H1 (cell line): ENCODE results near the gene MED28. TPM values are rescaled to one million over a fixed set of nuclear protein-coding genes. Genes with fewer than 3 reads are reported as not detected.

Experiments
- CTCF ChIA-PET: fragments of 300-600 bp; sonication (Branson Sonifier 250); formaldehyde crosslinking; loops from one replicate; lab custom pipeline; 2021; ENCODE audit not compliant: partially characterized antibody; lab: Charles Lee
- POLR2A ChIA-PET: fragments of 300-600 bp; sonication (Branson Sonifier 250); formaldehyde crosslinking; loops from one replicate; lab custom pipeline; 2021; ENCODE audit warnings: inconsistent platforms; ENCODE audit not compliant: partially characterized antibody; lab: Charles Lee
- DNase-seq, 2 experiments: peaks; one replicate each; pipeline versions ENCODE4 v3.0.0 to v3.0.0-alpha.2; 2010 to 2022; ENCODE audit warnings: low spot score in 2 of 2, low read depth in 1 of 2, mixed read lengths in 1 of 2
- FAIRE-seq: peaks from 2 replicates; lab custom pipeline; 2011; peaks lifted over from hg19 to GRCh38; lab: Jason Lieb, UNC
- H2AFZ ChIP-seq: 2 replicates; pipeline ENCODE4 v1.8.1; 2012; ENCODE audit warnings: low read length, inconsistent platforms
- H2AK5ac ChIP-seq: 2 replicates; pipeline ENCODE4 v1.6.1; 2013; ENCODE audit warnings: low read depth, low read length
- H2BK120ac ChIP-seq: replicated peaks from 2 replicates; pipeline ENCODE3; 2013; ENCODE audit warnings: low read depth, low read length, inconsistent platforms
- H2BK12ac ChIP-seq: 2 replicates; pipeline ENCODE4 v1.6.1; 2013; ENCODE audit warnings: low read depth, low read length
- H2BK15ac ChIP-seq: 2 replicates; pipeline ENCODE4 v1.6.1; 2013; ENCODE audit warnings: low read length
- H2BK20ac ChIP-seq: 2 replicates; pipeline ENCODE4 v1.6.1; 2013; ENCODE audit warnings: low read length
- H2BK5ac ChIP-seq: 2 replicates; pipeline ENCODE4 v1.6.1; 2013; ENCODE audit warnings: low read depth, low read length
- H3K14ac ChIP-seq: 2 replicates; pipeline ENCODE4 v1.6.1; 2013; ENCODE audit warnings: inconsistent platforms; ENCODE audit not compliant: insufficient read length
- H3K18ac ChIP-seq: 2 replicates; pipeline ENCODE4 v1.6.1; 2013; ENCODE audit warnings: low read length; ENCODE audit errors: extremely low read depth
- H3K23ac ChIP-seq: 2 replicates; pipeline ENCODE4 v1.6.1; 2013; ENCODE audit warnings: inconsistent platforms; ENCODE audit not compliant: insufficient read length
- H3K23me2 ChIP-seq: 2 replicates; pipeline ENCODE4 v1.6.1; 2013; ENCODE audit warnings: low read depth, low read length
- H3K27ac ChIP-seq: 2 replicates; pipeline ENCODE4 v1.6.1; 2011; ENCODE audit warnings: low read depth, low read length, inconsistent platforms
- H3K27me3 ChIP-seq, 4 experiments: replicated peaks in 1 of 4; 1 replicate in 1 of 4; 2 replicates in 3 of 4; pipeline versions ENCODE4 v1.6.1 to v1.8.1; 2011 to 2013; ENCODE audit warnings: low read length in 3 of 4, mild to moderate bottlenecking in 3 of 4, inconsistent platforms in 2 of 4, mixed read lengths in 2 of 4, moderate library complexity in 1 of 4; ENCODE audit not compliant: control insufficient read depth in 3 of 4, insufficient read depth in 3 of 4; ENCODE audit errors: extremely low read depth in 1 of 4
- H3K36me3 ChIP-seq, 4 experiments: 2 replicates each; pipeline versions ENCODE4 v1.6.1 to v1.8.1; 2011 to 2013; ENCODE audit warnings: mild to moderate bottlenecking in 4 of 4, low read length in 3 of 4, moderate library complexity in 2 of 4, control low read depth in 1 of 4, inconsistent platforms in 1 of 4; ENCODE audit not compliant: insufficient read depth in 4 of 4, control insufficient read depth in 2 of 4
- H3K4ac ChIP-seq: replicated peaks from 2 replicates; pipeline ENCODE3; 2013; ENCODE audit warnings: low read length, low read depth, mixed read lengths, inconsistent platforms; ENCODE audit not compliant: insufficient read length
- H3K4me1 ChIP-seq, 4 experiments: replicated peaks in 1 of 4; 1 replicate in 1 of 4; 2 replicates in 3 of 4; pipeline versions ENCODE4 v1.6.1 to v1.8.1; 2011 to 2013; ENCODE audit warnings: low read length in 3 of 4, inconsistent platforms in 2 of 4, mixed read lengths in 1 of 4; ENCODE audit not compliant: insufficient read depth in 4 of 4, control insufficient read depth in 3 of 4
- H3K4me2 ChIP-seq, 2 experiments: 2 replicates each; pipeline versions ENCODE4 v1.6.1 to v1.8.1; 2011 to 2013; ENCODE audit warnings: low read depth in 2 of 2, low read length in 2 of 2, control low read depth in 1 of 2, inconsistent platforms in 1 of 2, mild to moderate bottlenecking in 1 of 2; ENCODE audit not compliant: insufficient read depth in 1 of 2
- H3K4me3 ChIP-seq, 4 experiments: fragments of 200-600, 300-600 bp in 1 of 4; sonication (generic), shearing (Covaris generic), sonication (Bioruptor Twin) in 1 of 4; 2 replicates each; pipeline versions ENCODE4 v1.5.1 to v1.8.1; 2011 to 2016; ENCODE audit warnings: low read length in 4 of 4, low read depth in 3 of 4, control low read depth in 2 of 4, inconsistent platforms in 2 of 4, mild to moderate bottlenecking in 2 of 4, mixed read lengths in 1 of 4, moderate library complexity in 1 of 4; ENCODE audit not compliant: insufficient read depth in 2 of 4; ENCODE audit errors: extremely low read depth in 1 of 4
- H3K56ac ChIP-seq: replicated peaks from 2 replicates; pipeline ENCODE3; 2013; ENCODE audit warnings: low read depth, mild to moderate bottlenecking, mixed read lengths, low read length, inconsistent platforms; ENCODE audit not compliant: insufficient read length
- H3K79me1 ChIP-seq: 2 replicates; pipeline ENCODE4 v1.6.1; 2013; ENCODE audit warnings: low read depth, low read length, control low read depth
- H3K79me2 ChIP-seq, 2 experiments: 2 replicates each; pipeline versions ENCODE4 v1.6.1 to v1.8.1; 2012 to 2013; ENCODE audit warnings: low read length in 2 of 2, mild to moderate bottlenecking in 2 of 2, inconsistent platforms in 1 of 2; ENCODE audit not compliant: insufficient read depth in 2 of 2, control insufficient read depth in 1 of 2
- H3K9ac ChIP-seq, 4 experiments: replicated peaks in 1 of 4; 1 replicate in 1 of 4; 2 replicates in 3 of 4; pipeline versions ENCODE4 v1.6.1 to v1.8.1; 2011 to 2013; ENCODE audit warnings: low read depth in 3 of 4, low read length in 3 of 4, control low read depth in 2 of 4, mild to moderate bottlenecking in 2 of 4, moderate library complexity in 2 of 4, inconsistent platforms in 1 of 4; ENCODE audit errors: extremely low read depth in 1 of 4
- H3K9me3 ChIP-seq, 2 experiments: 2 replicates each; pipeline versions ENCODE4 v1.6.1 to v1.8.1; 2012 to 2013; ENCODE audit warnings: mild to moderate bottlenecking in 2 of 2, moderate library complexity in 2 of 2, control low read depth in 1 of 2, inconsistent platforms in 1 of 2, low read depth in 1 of 2, low read length in 1 of 2, mixed read lengths in 1 of 2; ENCODE audit not compliant: insufficient read depth in 2 of 2
- H4K20me1 ChIP-seq, 2 experiments: replicated peaks in 1 of 2; 2 replicates each; pipeline versions ENCODE3 to v1.8.1; 2011 to 2013; ENCODE audit warnings: inconsistent platforms in 2 of 2, low read length in 2 of 2, mild to moderate bottlenecking in 1 of 2; ENCODE audit not compliant: insufficient read depth in 2 of 2, control insufficient read depth in 1 of 2
- H4K5ac ChIP-seq: 2 replicates; pipeline ENCODE4 v1.6.1; 2013; ENCODE audit warnings: low read length, low read depth, mixed read lengths, inconsistent platforms; ENCODE audit not compliant: insufficient read length
- H4K8ac ChIP-seq: 2 replicates; pipeline ENCODE4 v1.8.0; 2013; ENCODE audit warnings: mild to moderate bottlenecking, moderate library complexity, low read length, inconsistent platforms; ENCODE audit not compliant: insufficient read depth; ENCODE audit errors: extremely low read depth
- H4K91ac ChIP-seq: replicated peaks from 2 replicates; pipeline ENCODE3; 2013; ENCODE audit warnings: low read length, mixed read lengths, inconsistent platforms; ENCODE audit not compliant: insufficient read length
- EGR1 ChIP-seq: IDR thresholded peaks from 2 replicates; pipeline ENCODE4 v1.6.1; 2011; ENCODE audit warnings: low read depth, low read length, borderline replicate concordance
- POLR2AphosphoS5 ChIP-seq: IDR thresholded peaks from 2 replicates; pipeline ENCODE4 v1.6.1; 2011; ENCODE audit warnings: low read depth, low read length
- WGBS, 2 experiments: shearing (Covaris generic) in 1 of 2; methylation state at CpG; one replicate each; pipeline versions ENCODE4 v1.1.6 to v1.1.7; 2013 to 2015; ENCODE audit warnings: low lambda C conversion rate in 2 of 2, mixed read lengths in 2 of 2, inconsistent platforms in 1 of 2, low coverage in 1 of 2, missing lambda C conversion rate in 1 of 2; ENCODE audit not compliant: insufficient replicate concordance in 2 of 2, insufficient coverage in 1 of 2, insufficient read length in 1 of 2; ENCODE audit errors: extremely low coverage in 1 of 2, missing lambda C conversion rate in 1 of 2; 5-methylcytosine and 5-hydroxymethylcytosine counted together
- polyA plus RNA-seq, 7 experiments: library from polyadenylated mRNA; depleted of rRNA in 3 of 7; stranded (reverse) in 5 of 7; unstranded in 2 of 7; fragments of >200 nt in 5 of 7; fragments of 200-250 nt in 2 of 7; gene quantifications; 1 replicate in 5 of 7; 2 replicates in 1 of 7; 4 replicates in 1 of 7; pipeline versions ENCODE4 v1.2.1 to v1.2.3, GENCODE V29; 2011 to 2013; ENCODE audit warnings: missing spikeins in 2 of 7, mixed read lengths in 2 of 7
- total RNA-seq: library from RNA; stranded (reverse); fragmentation: NEBNext Ultra II Directional; extraction: Animal tissue kit (Norgen Biotek cat#: 25700); gene quantifications from 2 replicates; pipeline ENCODE4 v1.2.1, GENCODE V29; 2021

MED28 gene
- total and polyA plus RNA-seq, 2 of the 8 experiments (the other 6 are each of a cell fraction or from before 2014, with no cell fraction given): 24.0 to 87.1 TPM

DNA sequence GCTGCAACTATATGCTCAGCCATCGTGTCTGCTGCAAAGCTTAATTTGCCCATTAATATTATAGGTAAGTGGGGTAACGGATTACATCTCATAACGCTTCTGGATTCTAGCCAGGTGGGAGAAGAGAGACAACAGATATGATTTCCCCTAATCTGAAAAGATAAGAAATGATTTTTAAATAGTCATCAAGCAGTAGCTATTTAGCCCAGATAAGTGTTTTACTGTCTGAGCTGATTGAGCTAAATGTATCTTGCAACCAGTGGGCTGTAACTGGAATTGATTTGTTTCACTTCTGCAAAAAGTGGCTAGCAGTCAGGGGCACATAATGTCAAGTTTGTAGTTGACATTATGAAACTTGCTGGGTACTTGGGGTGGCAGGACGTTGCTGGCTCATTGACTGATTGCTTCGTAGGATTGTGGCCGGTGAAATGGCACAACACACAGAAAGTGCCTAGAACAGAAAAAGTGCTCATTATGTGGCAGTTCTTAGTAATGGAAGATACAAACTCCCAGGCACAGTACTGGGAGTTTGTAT lies 18.9 kb upstream of the MED28 start:
- no peak overlapping the region for H2BK120ac ChIP-seq
- H3K18ac ChIP-seq: no peak overlapping the region
- no peaks in the 10 kb centered on the region for H3K27me3 ChIP-seq
- H2AK5ac ChIP-seq: no peak overlapping the region
- TF ChIP-seq EGR1 (no peak), POLR2AphosphoS5 (no peak)
- no peaks in the 10 kb centered on the region for H3K23me2 ChIP-seq
- H2BK12ac ChIP-seq: no peak overlapping the region
- no peak overlapping the region for H3K14ac ChIP-seq
- H2BK5ac ChIP-seq: no peak overlapping the region
- H3K4me2 ChIP-seq: no peak overlapping the region
- H2BK20ac ChIP-seq: no peak overlapping the region
- no peaks in the 10 kb centered on the region for H3K4me1 ChIP-seq
- no peak for DNase-seq
- WGBS, 2 experiments: 91% methylated on average over 6 of the region's 6 CpGs; no CpG with 5 or more reads in 1 of the 2 experiments
- no peak overlapping the region for H2BK15ac ChIP-seq
- H3K56ac ChIP-seq: no peak overlapping the region
- H4K91ac ChIP-seq: no peak overlapping the region
- no peak overlapping the region for H4K5ac ChIP-seq
- no peaks in the 10 kb centered on the region for H3K79me1 ChIP-seq
- H3K79me2 ChIP-seq: no peaks in the 10 kb centered on the region
- ChIA-PET CTCF (interaction anchor here (0.7 to 1.5 kb wide), 3 partner anchors 21 to 41 kb away, joined by 3 to 4 read pairs (median 3); no protein-coding TSS in a partner anchor), POLR2A (no interaction called here)
- H3K36me3 ChIP-seq: peaks cover 5 to 27% (median 21%) of the 10 kb centered on the region in 4 experiments
- no peak overlapping the region for H3K9ac ChIP-seq
- H4K20me1 ChIP-seq: peaks cover 0 to 1% of the 10 kb centered on the region in 2 experiments
- no peak overlapping the region for H3K4ac ChIP-seq
- no peak overlapping the region for H4K8ac ChIP-seq
- H2AFZ ChIP-seq: no peak overlapping the region
- H3K9me3 ChIP-seq: no peaks in the 10 kb centered on the region
- H3K4me3 ChIP-seq: no peak overlapping the region
- H3K27ac ChIP-seq: no peak overlapping the region
- FAIRE-seq: no peak
- H3K23ac ChIP-seq: no peak overlapping the region
